OCI-LY3 (cell line): Measurements from ENCODE around the gene OGFR.

Experiments used
- CTCF ChIP-seq: fragments of 200-600, 300-600 bp; sonication (generic); IDR thresholded peaks from 2 replicates; pipeline ENCODE4 v1.5.1; 2014; ENCODE audit warnings: antibody characterized with exemption, low read length, low read depth
- EZH2phosphoT487 ChIP-seq: fragments of 200-600 bp; shearing (Covaris generic); IDR thresholded peaks from 2 replicates; pipeline ENCODE4 v1.6.1; 2018; ENCODE audit warnings: antibody characterized with exemption, mixed run types, low read depth

GRCh38 chr20:62770916-62771315, 33.7 kb upstream of the OGFR start:
- no peak for TF ChIP-seq CTCF
- TF ChIP-seq EZH2phosphoT487, result no peak
